Measurements from ENCODE around the gene SLC37A2. TPM values are rescaled to one million over a fixed set of nuclear protein-coding genes. Genes with fewer than 3 reads are reported as not detected.
"Not testable (repeated sequence)": the region's sequence is repeated elsewhere in the genome, so short reads cannot be mapped to it uniquely, and the experiment has no call there.

Gene SLC37A2
- total RNA-seq, 1 experiment from 2014 or later, result 0.23 TPM

GRCh38 chr11:125090151-125090550, 27.0 kb downstream of the SLC37A2 start:
- H3K27ac ChIP-seq (ENCODE audit: low read length); H3K27me3 ChIP-seq (ENCODE audit: control insufficient read depth, insufficient read depth, low read length); in situ Hi-C loops (cut with HindIII; ENCODE audit: low pct_unique_long_range_greater_than_20kb, low sequenced_read_pairs); POLR2A ChIA-PET; ATAC-seq; H3K4me3 ChIP-seq (ENCODE audit: low read depth in 2 of 2, low read length in 2 of 2); H3K9me3 ChIP-seq (ENCODE audit: control insufficient read depth, insufficient read depth, low read depth, low read length); BruUV-seq (replicated peaks); H3K36me3 ChIP-seq (ENCODE audit: control insufficient read depth, insufficient read depth, low read length); DNase-seq (ENCODE audit: low read depth, low spot score); H3K4me1 ChIP-seq (ENCODE audit: control insufficient read depth, insufficient read depth, low read length): not testable (repeated sequence)
- intact Hi-C loops (cut with micrococcal nuclease; ENCODE audit: unreplicated experiment), result loop anchor here (5.0 kb wide), 1 partner anchor 312 kb away; no protein-coding TSS in a partner anchor
- CTCF ChIA-PET, result interaction anchor here (1.3 to 1.4 kb wide), 2 partner anchors 21 to 315 kb away, joined by 6 to 7 read pairs; partner anchors contain the start of gene TMEM218

- H3K4me1 ChIP-seq (ENCODE audit: control insufficient read depth, insufficient read depth, low read length), result no peaks in the 10 kb centered on the region
- no peaks in the 10 kb centered on the region for H3K36me3 ChIP-seq (ENCODE audit: control insufficient read depth, insufficient read depth, low read length)
- TF ChIP-seq CTCF (IDR thresholded peaks at IDR 0.05) (no peak), POLR2AphosphoS5 (IDR thresholded peaks at IDR 0.05; ENCODE audit: low read depth, low read length) (no peak), SIN3A (IDR thresholded peaks at IDR 0.05; ENCODE audit: borderline replicate concordance, insufficient read depth, low read depth, low read length) (no peak), TCF7L2 (IDR thresholded peaks at IDR 0.05; ENCODE audit: low read depth, low read length) (no peak), REST (IDR thresholded peaks at IDR 0.05; ENCODE audit: insufficient read depth in 1 of 2, low read depth in 2 of 2, low read length in 1 of 2) (no peak)
- DNase-seq (ENCODE audit: low read depth, low spot score), result no peak
- BruUV-seq (replicated peaks), result no TSS peak
- POLR2A ChIA-PET, result no interaction called here
- intact Hi-C loops (cut with micrococcal nuclease; ENCODE audit: unreplicated experiment) (loop anchor here (1.0 to 5.0 kb wide), 3 partner anchors 50 to 311 kb away; no protein-coding TSS in a partner anchor), in situ Hi-C loops (cut with HindIII; ENCODE audit: low pct_unique_long_range_greater_than_20kb, low sequenced_read_pairs) (no loop called here)
- H3K27ac ChIP-seq (ENCODE audit: low read length), result no peak overlapping the region
- no peaks in the 10 kb centered on the region for H3K27me3 ChIP-seq (ENCODE audit: control insufficient read depth, insufficient read depth, low read length)
- peak; percentile 46; the same call in 1 of the 2 replicates for ATAC-seq
- H3K4me3 ChIP-seq (ENCODE audit: low read depth in 2 of 2, low read length in 2 of 2), result no peak overlapping the region
- no peaks in the 10 kb centered on the region for H3K9me3 ChIP-seq (ENCODE audit: control insufficient read depth, insufficient read depth, low read depth, low read length)
- CTCF ChIA-PET, result interaction anchor here (0.5 to 1.7 kb wide), 14 partner anchors 8 to 345 kb away, joined by 3 to 18 read pairs (median 5); partner anchors contain the start of gene TMEM218
Observed at GRCh38 chr11:125090816-125091215, 27.7 kb downstream of the SLC37A2 start.

- Histone ChIP-seq H3K36me3 (ENCODE audit: control insufficient read depth, insufficient read depth, low read length) (no peaks in the 10 kb centered on the region; the same call in 1 of the 2 replicates), H3K27ac (ENCODE audit: low read length) (no peak overlapping the region), H3K9me3 (ENCODE audit: control insufficient read depth, insufficient read depth, low read depth, low read length) (no peaks in the 10 kb centered on the region), H3K4me3 (ENCODE audit: low read depth in 2 of 2, low read length in 2 of 2) (no peak overlapping the region), H3K4me1 (ENCODE audit: control insufficient read depth, insufficient read depth, low read length) (no peaks in the 10 kb centered on the region), H3K27me3 (ENCODE audit: control insufficient read depth, insufficient read depth, low read length) (no peaks in the 10 kb centered on the region)
- TF ChIP-seq CTCF (IDR thresholded peaks at IDR 0.05) (peak; percentile 85), POLR2AphosphoS5 (IDR thresholded peaks at IDR 0.05; ENCODE audit: low read depth, low read length) (no peak)
- ATAC-seq, result peak; percentile 91
- no TSS peak for BruUV-seq (replicated peaks)
- in situ Hi-C loops (cut with HindIII; ENCODE audit: low pct_unique_long_range_greater_than_20kb, low sequenced_read_pairs), result no loop called here
- intact Hi-C loops (cut with micrococcal nuclease; ENCODE audit: unreplicated experiment), result loop anchor here (1.0 to 5.0 kb wide), 3 partner anchors 50 to 311 kb away; no protein-coding TSS in a partner anchor
- ChIA-PET CTCF (interaction anchor here (0.5 to 1.7 kb wide), 14 partner anchors 9 to 344 kb away, joined by 3 to 18 read pairs (median 5); partner anchors contain the start of gene TMEM218), POLR2A (no interaction called here)
- peak; percentile 36 for DNase-seq (ENCODE audit: low read depth, low spot score)
Observed at GRCh38 chr11:125091247-125091876, 28.3 kb downstream of the SLC37A2 start.

All from Panc1 (cell line).